DLD1 (cell line): ENCODE results near the gene LRRC8D.

ENCODE experiments used
- in situ Hi-C: cut with HindIII; loops from 2 replicates; pipeline ENCODE4 v1.10.0; 2017; ENCODE audit warnings: low sequenced_read_pairs

Gene LRRC8D

DNA sequence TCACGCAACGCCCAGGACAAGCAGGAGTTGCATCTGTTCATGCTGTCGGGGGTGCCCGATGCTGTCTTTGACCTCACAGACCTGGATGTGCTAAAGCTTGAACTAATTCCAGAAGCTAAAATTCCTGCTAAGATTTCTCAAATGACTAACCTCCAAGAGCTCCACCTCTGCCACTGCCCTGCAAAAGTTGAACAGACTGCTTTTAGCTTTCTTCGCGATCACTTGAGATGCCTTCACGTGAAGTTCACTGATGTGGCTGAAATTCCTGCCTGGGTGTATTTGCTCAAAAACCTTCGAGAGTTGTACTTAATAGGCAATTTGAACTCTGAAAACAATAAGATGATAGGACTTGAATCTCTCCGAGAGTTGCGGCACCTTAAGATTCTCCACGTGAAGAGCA lies 113.6 kb downstream of the LRRC8D start:
- in situ Hi-C loops, result no loop called here

DNA sequence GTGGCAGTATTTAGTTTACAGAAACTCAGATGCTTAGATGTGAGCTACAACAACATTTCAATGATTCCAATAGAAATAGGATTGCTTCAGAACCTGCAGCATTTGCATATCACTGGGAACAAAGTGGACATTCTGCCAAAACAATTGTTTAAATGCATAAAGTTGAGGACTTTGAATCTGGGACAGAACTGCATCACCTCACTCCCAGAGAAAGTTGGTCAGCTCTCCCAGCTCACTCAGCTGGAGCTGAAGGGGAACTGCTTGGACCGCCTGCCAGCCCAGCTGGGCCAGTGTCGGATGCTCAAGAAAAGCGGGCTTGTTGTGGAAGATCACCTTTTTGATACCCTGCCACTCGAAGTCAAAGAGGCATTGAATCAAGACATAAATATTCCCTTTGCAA lies 114.4 kb downstream of the LRRC8D start:
- in situ Hi-C loops, result no loop called here

GRCh38 chr1:89936694-89937093 lies 115.9 kb downstream of the LRRC8D start:
- in situ Hi-C loops, result no loop called here

GRCh38 chr1:89938171-89939055 lies 117.6 kb downstream of the LRRC8D start:
- in situ Hi-C loops, result no loop called here

DNA sequence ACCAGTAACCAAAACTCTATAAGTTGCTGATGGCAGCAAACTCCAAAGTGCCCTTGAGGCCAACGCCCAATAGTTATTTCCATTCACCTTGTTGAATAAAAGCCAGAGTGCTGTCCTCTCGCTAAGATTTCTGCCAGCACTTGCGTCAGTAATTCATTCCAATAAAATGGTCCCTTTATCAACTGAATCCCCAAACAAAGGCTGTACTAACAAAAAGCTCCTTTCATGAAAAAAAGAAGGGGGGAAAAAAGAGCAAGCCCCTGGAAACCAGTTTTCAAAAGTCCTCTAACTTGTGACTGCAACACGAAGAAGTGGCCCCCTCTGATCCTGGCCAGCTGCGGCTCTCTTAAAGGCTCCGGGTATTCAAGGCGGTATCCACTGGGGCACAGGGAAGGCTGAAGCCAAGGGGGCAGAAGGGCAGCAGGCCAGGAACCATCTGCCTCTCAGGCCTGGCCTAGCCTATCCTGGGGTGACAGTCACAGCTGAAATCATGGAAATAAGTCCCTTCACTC lies 118.3 kb downstream of the LRRC8D start:
- in situ Hi-C loops, result no loop called here

DNA sequence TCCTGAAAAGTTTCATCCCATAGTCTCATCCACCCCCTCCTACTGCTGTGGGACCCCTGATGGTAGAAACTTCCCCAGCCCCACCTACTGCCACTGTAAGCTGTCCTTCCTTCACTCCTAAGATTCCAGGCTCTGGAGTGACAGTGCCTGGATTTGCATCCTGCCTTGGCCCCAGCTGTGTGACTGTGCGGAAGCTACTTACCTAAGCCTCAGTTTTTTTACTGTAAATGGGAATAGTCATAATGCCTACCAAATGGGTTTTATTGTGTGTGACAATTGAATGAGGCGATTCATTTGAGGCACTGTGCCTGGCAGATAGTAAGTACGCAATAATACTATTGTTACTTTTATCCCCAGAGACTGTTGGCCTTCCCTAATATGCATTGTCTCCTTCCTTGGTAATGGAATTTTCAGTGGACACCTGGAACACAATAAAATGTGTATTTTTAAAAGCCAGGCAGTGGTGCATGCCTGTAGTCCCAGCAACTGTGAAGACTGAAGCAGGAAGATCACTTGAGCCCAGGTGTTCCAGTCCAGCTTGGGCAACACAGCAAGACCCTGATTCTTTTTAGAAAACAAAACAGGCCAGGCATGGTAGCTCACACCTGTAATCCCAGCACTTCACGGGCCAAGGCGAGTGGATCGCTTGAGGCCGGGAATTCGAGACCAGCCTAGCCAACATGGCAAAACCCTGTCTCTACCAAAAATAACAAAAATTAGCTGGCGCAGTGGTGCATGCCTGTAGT lies 119.0 kb downstream of the LRRC8D start:
- in situ Hi-C loops, result no loop called here

DNA sequence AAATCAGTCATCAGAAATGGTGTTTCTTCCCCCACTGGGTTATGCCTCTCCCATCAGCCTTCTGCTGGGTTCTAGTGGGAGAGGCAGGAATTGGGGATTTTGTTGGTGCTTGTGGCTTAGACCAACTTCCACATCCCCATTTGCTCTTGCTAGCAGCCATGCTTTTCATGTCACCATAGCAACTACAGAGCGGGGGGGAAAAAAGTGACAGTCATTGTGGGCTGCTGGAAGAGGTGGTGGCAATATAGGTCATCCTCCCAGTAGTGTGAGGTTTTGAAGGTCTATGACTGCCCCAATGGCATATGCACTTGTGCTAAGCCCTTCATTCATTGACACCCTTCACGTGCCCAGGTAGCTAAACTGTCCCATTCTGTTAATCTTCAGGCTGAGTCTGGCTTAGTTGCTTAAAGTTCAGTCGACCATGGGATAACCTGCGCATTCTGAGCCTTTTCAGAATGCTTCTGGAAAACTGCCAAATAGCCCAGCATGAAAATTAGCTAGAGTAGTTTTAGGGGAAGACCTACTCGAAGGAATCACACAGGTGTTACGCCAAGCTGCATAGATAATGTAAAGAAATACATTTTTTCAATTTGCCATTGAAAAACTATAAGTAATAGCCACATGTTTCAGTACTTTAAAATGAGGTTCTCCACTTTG lies 120.4 kb downstream of the LRRC8D start:
- in situ Hi-C loops, result no loop called here

GRCh38 chr1:89942014-89942413 lies 121.2 kb downstream of the LRRC8D start:
- in situ Hi-C loops, result no loop called here

DNA sequence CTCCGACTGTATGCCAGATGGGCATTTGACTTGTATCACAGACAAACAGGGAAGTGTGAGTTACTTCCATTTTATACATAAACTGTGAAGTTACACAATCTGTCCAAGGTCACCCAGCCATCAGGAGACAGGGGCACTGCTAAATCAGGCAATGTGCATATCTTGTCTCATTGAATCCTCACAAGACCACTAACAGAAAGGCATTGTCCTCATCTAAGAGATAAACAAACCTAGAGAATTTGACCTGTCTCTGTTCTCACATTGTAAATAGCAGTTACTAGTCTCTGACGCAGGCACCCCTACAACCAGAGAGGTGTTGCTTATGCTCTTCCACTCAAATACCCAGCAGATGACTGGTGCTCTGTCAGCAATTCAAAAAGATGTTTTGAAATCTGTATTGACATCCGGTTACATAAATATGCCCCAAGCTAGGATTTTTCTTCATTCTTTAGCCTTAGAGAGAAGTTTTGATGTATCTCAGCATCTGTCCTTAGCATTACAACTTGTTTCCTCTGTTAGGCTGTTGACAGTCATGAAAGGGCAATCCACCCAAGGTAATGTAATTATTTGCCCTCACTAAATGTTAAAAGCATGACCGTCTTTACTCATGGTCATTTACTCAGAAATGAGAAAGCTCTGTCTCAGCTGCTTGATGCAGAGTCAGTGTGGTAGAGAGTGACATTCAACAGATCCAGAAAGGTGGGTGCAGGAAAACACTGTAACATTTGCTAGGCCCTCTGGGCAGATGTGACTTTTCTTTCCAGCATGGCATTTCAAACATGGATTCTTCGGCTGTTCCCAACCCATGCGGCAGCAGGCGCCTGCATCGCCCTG lies 122.2 kb downstream of the LRRC8D start:
- in situ Hi-C loops, result no loop called here

DNA sequence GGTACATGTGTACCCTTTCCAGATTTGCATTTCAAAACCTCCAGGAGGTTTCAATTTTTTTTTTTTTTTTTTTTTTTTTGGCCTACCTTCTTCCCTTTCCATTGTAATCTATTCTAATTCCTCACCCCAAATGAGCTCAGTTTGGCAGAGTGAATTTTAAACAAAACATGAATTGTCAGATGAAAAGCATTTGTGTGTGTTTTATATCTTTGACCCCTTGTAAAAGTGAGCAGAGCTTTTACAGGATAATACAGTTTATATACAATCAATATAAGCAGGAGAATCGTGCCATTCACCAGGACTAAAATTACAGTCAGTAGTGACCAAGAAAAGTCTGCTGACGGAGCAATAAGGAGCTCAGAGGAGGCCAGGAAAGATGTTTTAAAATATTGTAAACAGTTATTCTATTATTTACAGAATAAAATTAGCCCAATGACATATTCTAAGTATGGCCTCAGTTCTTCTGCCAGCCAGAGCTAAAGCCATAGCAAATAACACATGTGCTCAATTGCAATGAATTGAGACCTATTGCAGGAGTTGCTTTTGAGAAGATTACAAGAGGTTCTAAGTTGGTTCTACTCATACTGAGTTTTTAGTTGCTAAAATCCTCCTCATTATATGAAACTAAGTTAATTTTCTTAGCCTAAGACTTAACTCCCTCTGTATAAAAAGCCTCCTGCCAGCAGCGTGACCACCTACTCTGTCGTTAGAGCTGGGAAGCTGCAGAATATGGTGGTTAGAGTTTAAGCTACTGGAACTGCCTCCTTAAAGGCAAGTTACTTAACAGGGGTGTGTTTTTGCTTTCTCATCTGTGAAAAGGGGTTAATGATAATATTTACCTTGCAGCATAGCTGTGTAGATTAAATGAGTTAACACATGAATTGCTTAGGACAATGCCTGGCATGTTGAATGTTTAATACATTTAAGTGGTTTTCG lies 123.3 kb downstream of the LRRC8D start:
- in situ Hi-C loops, result no loop called here

DNA sequence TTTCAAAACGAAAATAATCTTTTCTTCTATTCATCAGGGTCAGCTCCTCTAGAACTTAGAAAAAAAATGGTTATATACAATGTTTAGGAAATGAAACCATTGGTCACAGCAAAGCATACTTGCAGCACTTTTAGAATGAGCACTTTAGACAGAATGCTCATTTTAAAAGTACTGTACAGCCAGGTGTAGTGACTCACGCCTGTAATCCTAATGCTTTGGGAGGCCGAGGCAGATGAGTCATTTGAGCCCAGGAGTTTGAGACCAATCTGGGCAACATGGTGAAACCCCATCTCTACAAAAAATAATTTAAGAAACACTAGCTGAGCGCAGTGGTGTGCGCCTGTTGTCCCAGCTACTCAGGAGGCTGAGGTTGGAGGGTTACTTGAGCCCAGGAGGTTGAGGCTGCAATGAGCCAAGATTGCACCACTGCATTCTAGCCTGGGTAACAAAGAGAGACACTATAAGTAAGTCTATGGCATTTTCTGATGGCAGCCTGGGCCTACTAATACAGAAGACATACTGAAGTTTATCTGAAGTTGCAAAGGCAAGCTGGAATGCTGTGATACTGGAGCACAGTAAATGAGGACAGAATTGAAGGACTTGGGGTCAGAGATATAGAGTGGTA lies 125.1 kb downstream of the LRRC8D start:
- in situ Hi-C loops, result no loop called here

GRCh38 chr1:89946532-89946931 lies 125.7 kb downstream of the LRRC8D start:
- in situ Hi-C loops, result no loop called here

DNA sequence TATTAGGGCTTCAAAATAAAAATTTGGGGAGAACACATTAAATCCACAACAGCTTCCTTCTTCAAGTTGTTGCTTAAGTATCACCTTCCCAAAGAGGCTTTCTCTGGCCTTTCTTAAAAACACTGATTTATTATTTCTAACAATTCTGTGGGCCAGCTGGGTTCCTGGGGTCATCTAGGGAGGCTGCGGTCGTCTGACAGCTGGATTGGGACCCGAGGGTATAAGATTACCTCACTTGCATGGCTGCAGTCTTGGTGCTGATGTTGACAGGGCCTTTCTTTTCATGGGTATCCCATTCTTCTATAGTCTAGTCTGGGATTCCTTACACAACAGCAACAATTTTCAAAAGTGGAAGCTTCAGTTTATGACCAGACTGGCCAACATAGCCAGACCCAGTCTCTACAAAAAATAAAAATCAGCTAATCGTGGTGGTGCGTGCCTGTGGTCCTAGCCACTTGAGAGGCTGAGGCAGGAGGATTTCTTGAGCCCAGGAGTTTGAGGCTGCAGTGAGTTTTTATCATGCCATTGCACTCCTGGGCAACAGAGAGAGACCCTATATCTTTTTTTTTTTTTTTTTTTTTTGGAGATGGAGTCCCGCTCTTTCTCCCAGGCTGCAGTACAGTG lies 128.0 kb downstream of the LRRC8D start:
- in situ Hi-C loops, result no loop called here

GRCh38 chr1:89949991-89950624 lies 129.3 kb downstream of the LRRC8D start:
- in situ Hi-C loops, result no loop called here

DNA sequence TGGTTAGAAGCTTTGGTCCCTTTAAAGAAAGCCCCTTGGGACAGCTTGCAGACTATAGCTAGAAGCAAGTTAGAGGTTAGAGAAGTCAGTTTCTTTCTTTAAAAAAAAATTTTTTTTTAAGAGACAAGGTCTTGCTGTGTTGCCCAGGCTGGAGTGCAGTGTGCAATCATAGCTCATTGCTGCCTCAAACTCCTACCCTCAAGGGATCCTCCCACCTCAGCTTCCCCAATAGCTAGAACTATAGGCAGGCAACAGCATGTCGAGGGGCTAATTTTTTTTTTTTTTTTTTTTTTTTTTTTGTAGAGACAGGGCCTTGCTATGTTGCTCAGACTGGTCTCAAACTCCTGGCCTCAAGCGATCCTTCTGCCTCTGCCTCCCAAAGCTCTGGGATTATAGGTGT lies 129.9 kb downstream of the LRRC8D start:
- in situ Hi-C loops, result no loop called here

DNA sequence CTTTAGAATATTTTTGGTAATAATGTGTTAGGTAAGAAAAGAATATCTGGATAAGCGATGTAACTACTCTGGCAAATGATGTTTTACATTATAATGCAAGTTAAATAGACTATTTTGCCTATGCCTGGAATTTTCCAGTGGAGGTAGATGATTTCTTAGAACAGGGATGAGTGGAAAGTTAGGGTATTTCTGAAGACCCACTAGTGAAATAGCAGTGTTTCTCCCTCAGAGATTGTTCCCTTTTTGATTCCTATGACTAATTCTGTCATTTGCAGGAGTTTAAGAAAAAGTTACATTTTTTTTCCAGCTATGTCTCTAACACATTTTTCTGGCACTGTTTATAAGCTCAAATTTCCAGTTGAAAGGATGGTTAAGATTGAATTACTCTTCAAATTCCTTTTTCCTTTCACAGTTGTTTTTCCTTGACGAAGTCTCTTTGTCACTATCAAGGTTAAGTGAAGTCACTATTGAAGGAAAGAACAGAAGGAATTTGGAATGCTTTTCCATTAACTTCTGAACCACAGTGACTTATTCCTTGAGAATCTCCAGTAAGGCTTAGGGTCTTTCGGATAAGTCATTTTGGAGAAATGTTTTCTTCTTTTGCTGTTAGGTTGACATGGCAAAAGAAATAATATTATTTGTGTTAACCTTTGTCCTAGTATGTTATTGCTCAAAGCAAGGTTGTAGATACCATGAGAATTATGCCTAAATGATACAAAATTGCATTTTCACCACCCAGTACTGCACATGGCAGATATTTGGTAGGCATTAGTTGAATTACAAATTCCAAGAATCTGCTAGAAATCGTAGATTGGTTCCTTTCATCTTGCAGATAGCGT lies 131.2 kb downstream of the LRRC8D start:
- in situ Hi-C loops, result no loop called here

DNA sequence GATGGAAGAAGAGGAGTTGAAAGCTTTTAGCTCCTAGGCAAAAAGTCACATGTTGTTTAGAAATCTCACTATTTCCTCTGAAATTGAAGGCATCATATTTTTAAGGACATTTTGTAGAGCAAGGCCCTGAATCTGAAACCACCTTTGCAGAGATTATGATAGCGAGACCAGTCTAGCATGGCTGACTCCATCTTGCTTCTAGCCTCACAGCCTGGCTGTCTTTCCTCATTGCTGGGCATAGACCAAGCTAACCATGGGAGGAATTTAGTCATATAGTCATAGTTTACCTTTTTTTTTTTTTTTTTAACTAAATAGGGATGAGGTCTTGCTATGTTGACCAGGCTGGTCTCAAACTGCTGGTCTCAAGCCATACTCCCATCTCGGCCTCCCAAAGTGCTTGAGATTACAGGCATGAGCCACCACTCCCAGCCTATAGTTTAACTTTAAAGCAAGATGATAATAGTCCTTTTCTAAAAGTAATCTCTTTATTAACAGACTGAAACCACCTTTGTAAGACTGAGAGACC lies 131.8 kb downstream of the LRRC8D start:
- in situ Hi-C loops, result no loop called here
